Erythroblast (primary cell): ENCODE results near the gene CFAP20DC.

ENCODE experiments used
- GATA1 ChIP-seq: IDR thresholded peaks from 2 replicates; pipeline ENCODE4 v1.6.1; 2011; ENCODE audit warnings: low read depth, mild to moderate bottlenecking, control low read depth, low read length, moderate library complexity
- POLR2A ChIP-seq: IDR thresholded peaks from 2 replicates; pipeline ENCODE4 v1.6.1; 2011; ENCODE audit warnings: mild to moderate bottlenecking, low read length

DNA sequence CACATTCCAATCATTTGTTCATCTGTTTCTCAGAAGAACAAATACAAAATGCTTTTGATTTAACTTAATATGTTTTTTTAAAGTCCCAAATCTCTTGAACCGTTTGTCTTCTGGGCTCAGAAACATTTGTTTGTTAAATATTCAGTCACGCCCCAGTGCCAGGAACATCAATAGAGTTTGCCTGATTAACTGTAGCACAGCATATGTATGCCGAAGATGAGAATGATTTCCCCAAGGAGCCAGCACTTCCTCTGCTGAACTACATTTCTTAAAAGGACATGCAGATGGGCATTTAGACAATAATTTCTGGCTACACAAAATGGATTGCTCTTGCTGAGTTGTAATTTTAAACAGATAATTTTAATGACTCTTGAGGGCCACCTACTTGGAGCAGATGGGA lies 191.7 kb downstream of the CFAP20DC start:
- TF ChIP-seq POLR2A (no peak), GATA1 (no peak)
